B cell (primary cell): Measurements from ENCODE around the gene DNAJA1.

ENCODE experiments used
- EZH2 ChIP-seq: IDR thresholded peaks from 2 replicates; pipeline ENCODE4 v1.6.1; 2012; ENCODE audit warnings: borderline replicate concordance, low read depth, mild to moderate bottlenecking, moderate library complexity, low read length; ENCODE audit not compliant: insufficient read depth, poor library complexity, severe bottlenecking
- TF ChIP-seq, protein P1 (sequence below): fragments of 200-600 bp; IDR thresholded peaks from one replicate; pipeline ENCODE4 v1.8.0; 2022; ENCODE audit warnings: antibody characterized with exemption, mild to moderate bottlenecking

DNA sequence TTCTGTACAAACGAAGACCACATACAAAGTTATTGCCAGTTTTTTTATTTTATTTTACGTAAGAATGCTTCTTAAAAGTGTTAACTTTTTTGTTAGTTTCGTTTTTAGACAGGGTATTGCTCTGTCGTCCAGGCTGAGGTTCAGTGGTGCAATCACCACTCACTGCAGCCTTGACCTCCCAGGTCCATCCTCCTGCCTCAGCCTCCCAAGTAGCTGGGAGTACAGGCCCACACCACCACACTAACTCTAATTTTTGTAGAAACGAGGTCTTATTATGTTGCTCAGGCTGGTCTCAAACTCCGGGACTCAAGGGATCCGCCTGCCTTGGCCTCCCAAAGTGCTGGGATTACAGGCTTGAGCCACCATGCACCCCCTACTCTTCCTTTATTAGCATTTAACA, 2.3 kb upstream of the DNAJA1 start:
- TF ChIP-seq, protein P1, sequence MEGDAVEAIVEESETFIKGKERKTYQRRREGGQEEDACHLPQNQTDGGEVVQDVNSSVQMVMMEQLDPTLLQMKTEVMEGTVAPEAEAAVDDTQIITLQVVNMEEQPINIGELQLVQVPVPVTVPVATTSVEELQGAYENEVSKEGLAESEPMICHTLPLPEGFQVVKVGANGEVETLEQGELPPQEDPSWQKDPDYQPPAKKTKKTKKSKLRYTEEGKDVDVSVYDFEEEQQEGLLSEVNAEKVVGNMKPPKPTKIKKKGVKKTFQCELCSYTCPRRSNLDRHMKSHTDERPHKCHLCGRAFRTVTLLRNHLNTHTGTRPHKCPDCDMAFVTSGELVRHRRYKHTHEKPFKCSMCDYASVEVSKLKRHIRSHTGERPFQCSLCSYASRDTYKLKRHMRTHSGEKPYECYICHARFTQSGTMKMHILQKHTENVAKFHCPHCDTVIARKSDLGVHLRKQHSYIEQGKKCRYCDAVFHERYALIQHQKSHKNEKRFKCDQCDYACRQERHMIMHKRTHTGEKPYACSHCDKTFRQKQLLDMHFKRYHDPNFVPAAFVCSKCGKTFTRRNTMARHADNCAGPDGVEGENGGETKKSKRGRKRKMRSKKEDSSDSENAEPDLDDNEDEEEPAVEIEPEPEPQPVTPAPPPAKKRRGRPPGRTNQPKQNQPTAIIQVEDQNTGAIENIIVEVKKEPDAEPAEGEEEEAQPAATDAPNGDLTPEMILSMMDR: no peak
- no peak for TF ChIP-seq EZH2
